ENCODE data around the gene NTM.
"Not testable (repeated sequence)": the region's sequence is repeated elsewhere in the genome, so short reads cannot be mapped to it uniquely, and the experiment has no call there.

NTM gene

GRCh38 chr11:132347156-132348090 lies 977.0 kb downstream of the NTM start:
- no peak for DNase-seq (ENCODE audit: low read depth in 2 of 2)

- no peak for DNase-seq (ENCODE audit: low read depth in 2 of 2)
These were observed 979.7 kb downstream of the NTM start for GRCh38 chr11:132349811-132350733.

GRCh38 chr11:132351050-132351449 lies 980.6 kb downstream of the NTM start:
- DNase-seq (ENCODE audit: low read depth in 2 of 2): no peak

- no peak for DNase-seq (ENCODE audit: low read depth in 2 of 2)
These were observed 982.1 kb downstream of the NTM start for GRCh38 chr11:132352497-132352896.

GRCh38 chr11:132353255-132353654 lies 982.8 kb downstream of the NTM start:
- no peak for DNase-seq (ENCODE audit: low read depth in 2 of 2)

- DNase-seq (ENCODE audit: low read depth in 2 of 2): no peak
These were observed 987.6 kb downstream of the NTM start for GRCh38 chr11:132357811-132358572.

- DNase-seq (ENCODE audit: low read depth in 2 of 2): no peak
These were observed 988.1 kb downstream of the NTM start for GRCh38 chr11:132358573-132358953.

- DNase-seq (ENCODE audit: low read depth in 2 of 2): no peak
These were observed 990.7 kb downstream of the NTM start for GRCh38 chr11:132361011-132361550.

GRCh38 chr11:132365650-132366049 lies 995.2 kb downstream of the NTM start:
- DNase-seq (ENCODE audit: low read depth in 2 of 2): no peak

GRCh38 chr11:132367293-132367692 lies 996.9 kb downstream of the NTM start:
- DNase-seq (ENCODE audit: low read depth in 2 of 2): no peak

- not testable (repeated sequence) for DNase-seq (ENCODE audit: low read depth in 2 of 2)
These were observed 999.7 kb downstream of the NTM start for GRCh38 chr11:132370114-132370513.

- no peak for DNase-seq (ENCODE audit: low read depth in 2 of 2)
These were observed 1003.2 kb downstream of the NTM start for GRCh38 chr11:132373405-132374143.

- DNase-seq (ENCODE audit: low read depth in 2 of 2): no peak
These were observed 1009.1 kb downstream of the NTM start for GRCh38 chr11:132379540-132379939.

Measured in stimulated activated CD8-positive, alpha-beta memory T cell treated with anti-CD3 and anti-CD28 coated beads, Interleukin-2, amount 100 ng/mL, for 1 hour (primary cell).